MCF 10A (cell line): Measurements from ENCODE around the gene GPR84. TPM values are rescaled to one million over a fixed set of nuclear protein-coding genes. Genes with fewer than 3 reads are reported as not detected.

Source experiments
- BruUV-seq: library from RNA; stranded (reverse); fragments of 400-500 nt; replicated peaks from 2 replicates; lab custom pipeline; 2021; lab: Mats Ljungman, UMichigan
- CTCF ChIA-PET: fragments of 300-600 bp; sonication (Branson Sonifier 250); formaldehyde crosslinking; extraction: SDS; loops from one replicate; lab custom pipeline; 2021; ENCODE audit warnings: antibody characterized with exemption, inconsistent platforms; lab: Yijun Ruan, JAX
- POLR2A ChIA-PET: fragments of 300-600, 350-650 bp; sonication (Branson Sonifier 250); formaldehyde crosslinking; extraction: SDS; loops from one replicate; lab custom pipeline; 2020; ENCODE audit warnings: antibody characterized with exemption, inconsistent platforms; lab: Yijun Ruan, JAX
- DNase-seq: peaks from one replicate; pipeline ENCODE4 v3.0.0-alpha.2; 2018; ENCODE audit not compliant: unreplicated experiment
- H3K27ac Mint-ChIP-seq: one replicate; pipeline ENCODE4 v1.8.0; 2022; ENCODE audit warnings: mild to moderate bottlenecking, low read depth, mixed read lengths; ENCODE audit not compliant: unreplicated experiment
- H3K27me3 Mint-ChIP-seq: one replicate; pipeline ENCODE4 v1.8.0; 2022; ENCODE audit warnings: mixed read lengths; ENCODE audit not compliant: insufficient read depth, unreplicated experiment
- H3K36me3 Mint-ChIP-seq: one replicate; pipeline ENCODE4 v1.8.0; 2022; ENCODE audit warnings: mild to moderate bottlenecking, moderate library complexity, mixed read lengths; ENCODE audit not compliant: insufficient read depth, unreplicated experiment
- H3K4me1 Mint-ChIP-seq: one replicate; pipeline ENCODE4 v1.8.0; 2022; ENCODE audit warnings: mixed read lengths; ENCODE audit not compliant: insufficient read depth, unreplicated experiment
- H3K4me3 Mint-ChIP-seq: one replicate; pipeline ENCODE4 v1.8.0; 2022; ENCODE audit warnings: mild to moderate bottlenecking, moderate library complexity, mixed read lengths; ENCODE audit not compliant: unreplicated experiment
- H3K9me3 Mint-ChIP-seq: one replicate; pipeline ENCODE4 v1.8.0; 2022; ENCODE audit warnings: mixed read lengths; ENCODE audit not compliant: unreplicated experiment
- CTCF ChIP-seq: fragments of 200-600 bp; IDR thresholded peaks from one replicate; pipeline ENCODE4 v1.8.0; 2022; ENCODE audit warnings: antibody characterized with exemption, mild to moderate bottlenecking; ENCODE audit not compliant: unreplicated experiment
- intact Hi-C: fragments of 100-400 bp; cut with micrococcal nuclease; formaldehyde crosslinking; loops from 2 replicates; pipeline ENCODE4 v1.14.1; 2022
- microRNA-seq: library from miRNA; unstranded; fragments of <30 nt; microRNA quantifications from one replicate; pipeline ENCODE4 v1.2.0, GENCODE V29; 2022
- total RNA-seq: library from RNA; stranded (reverse); gene quantifications from 2 replicates; pipeline ENCODE4 v1.2.3, GENCODE V29; 2022

The GPR84 gene
- total RNA-seq, 1 experiment from 2014 or later: not detected

DNA sequence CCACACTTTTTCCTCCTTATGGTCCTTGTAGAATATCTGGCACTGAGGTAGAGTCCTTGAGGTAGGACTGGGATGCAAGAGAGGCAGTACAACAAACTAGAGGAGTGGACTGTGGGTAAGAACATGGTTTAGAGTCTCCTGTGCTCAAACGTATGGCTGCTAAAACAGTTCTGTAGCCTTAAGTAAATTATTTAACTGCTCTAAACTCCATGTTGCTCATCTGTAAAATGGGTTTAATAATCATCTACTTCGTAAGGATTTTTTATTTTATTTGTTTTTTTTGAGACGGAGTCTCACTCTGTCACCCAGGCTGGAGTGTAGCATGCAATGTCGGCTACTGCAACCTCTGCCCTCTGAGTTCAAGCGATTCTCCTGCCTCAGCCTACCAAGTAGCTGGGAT is 42.9 kb downstream of the GPR84 start:
- CTCF ChIA-PET: interaction anchor here (0.6 to 1.5 kb wide), 13 partner anchors 13 to 546 kb away, joined by 3 to 5 read pairs (median 4); no protein-coding TSS in a partner anchor
- TF ChIP-seq CTCF: no peak
- Mint-ChIP-seq H3K4me1 (no peaks in the 10 kb centered on the region), H3K27me3 (no peaks in the 10 kb centered on the region), H3K27ac (no peak overlapping the region), H3K9me3 (no peaks in the 10 kb centered on the region), H3K36me3 (no peaks in the 10 kb centered on the region), H3K4me3 (no peak overlapping the region)
- POLR2A ChIA-PET: interaction anchor here (1.1 to 2.1 kb wide), 2 partner anchors 22 to 35 kb away, joined by 4 to 8 read pairs; no protein-coding TSS in a partner anchor
- intact Hi-C loops: no loop called here
- no TSS peak for BruUV-seq
- DNase-seq: no peak

Small RNAs within 50 kb of the gene (microRNA-seq; reads per million reads assigned to microRNA genes)
- gene MIR148B: 362 reads per million, percentile 81 among the genes with 10 or more reads in this experiment

Other genes with a start within 250 kb of the GPR84 start
- gene SMUG1, start 175.5 kb downstream of the GPR84 start, total RNA-seq: 42.6 and 52.8 TPM in 2 replicates
- 109 and 112 TPM in 2 replicates for gene CBX5, start 84.4 kb downstream of the GPR84 start, total RNA-seq
- 1,158 and 1,435 TPM in 2 replicates for gene HNRNPA1, start 83.8 kb downstream of the GPR84 start, total RNA-seq
- 0.40 and 0.64 TPM in 2 replicates for gene NFE2, start 63.5 kb downstream of the GPR84 start, total RNA-seq
- 207 and 299 TPM in 2 replicates for gene COPZ1, start 39.4 kb downstream of the GPR84 start, total RNA-seq
- gene ZNF385A, start 20.2 kb upstream of the GPR84 start, total RNA-seq: 8.3 and 9.0 TPM in 2 replicates
- gene ITGA5, start 54.8 kb upstream of the GPR84 start, total RNA-seq: 110 and 184 TPM in 2 replicates
- gene GTSF1, start 109.1 kb upstream of the GPR84 start, total RNA-seq: not detected in 2 replicates
- gene NCKAP1L, start 133.3 kb upstream of the GPR84 start, total RNA-seq: not detected in 2 replicates
- not detected in 2 replicates for gene PDE1B, start 185.1 kb upstream of the GPR84 start, total RNA-seq
- gene PPP1R1A, start 224.2 kb upstream of the GPR84 start, total RNA-seq: not detected in 2 replicates